ENCODE data around the gene TP73.

The TP73 gene

GRCh38 chr1:3695326-3696217 lies 43.3 kb downstream of the TP73 start:
- H3K27ac ChIP-seq (ENCODE audit: low read depth, low read length), result no peak overlapping the region
- H4K20me1 ChIP-seq (ENCODE audit: control insufficient read depth, insufficient read depth, low read depth, low read length), result no peaks in the 10 kb centered on the region; the same call in 1 of the 2 replicates
- no peaks in the 10 kb centered on the region for H3F3A ChIP-seq (ENCODE audit: control insufficient read depth, insufficient read depth)
- H3K9me2 ChIP-seq (replicated peaks; ENCODE audit: control insufficient read depth, low read length), result no peaks in the 10 kb centered on the region
- no peak for TF ChIP-seq EZH2phosphoT487 (IDR thresholded peaks at IDR 0.05; ENCODE audit: borderline replicate concordance, low read length)
- peak; percentile 89 for TF ChIP-seq CTCF (IDR thresholded peaks at IDR 0.05; ENCODE audit: low read depth, low read length, poor library complexity, severe bottlenecking)
- peak overlapping the region; percentile 20; the same call in 1 of the 2 replicates for H3K4me2 ChIP-seq (ENCODE audit: low read length)
- no peak overlapping the region for H3K4me3 ChIP-seq (ENCODE audit: low read length)
- no peaks in the 10 kb centered on the region for H3K36me3 ChIP-seq (ENCODE audit: control insufficient read depth, low read length)
- no peaks in the 10 kb centered on the region for H3K79me2 ChIP-seq (ENCODE audit: control insufficient read depth, low read length)
- H3K4me1 ChIP-seq (ENCODE audit: control insufficient read depth, low read length), result no peaks in the 10 kb centered on the region
- H3K9me3 ChIP-seq (ENCODE audit: control insufficient read depth, insufficient read depth, low read length), result no peaks in the 10 kb centered on the region
- no peaks in the 10 kb centered on the region for H3K27me3 ChIP-seq (ENCODE audit: control insufficient read depth, low read length)

GRCh38 chr1:3696689-3697088 lies 44.4 kb downstream of the TP73 start:
- no peaks in the 10 kb centered on the region for H3K9me3 ChIP-seq (ENCODE audit: control insufficient read depth, insufficient read depth, low read length)
- no peaks in the 10 kb centered on the region for H3K27me3 ChIP-seq (ENCODE audit: control insufficient read depth, low read length)
- TF ChIP-seq EZH2phosphoT487 (IDR thresholded peaks at IDR 0.05; ENCODE audit: borderline replicate concordance, low read length) (no peak), CTCF (IDR thresholded peaks at IDR 0.05; ENCODE audit: low read depth, low read length, poor library complexity, severe bottlenecking) (no peak)
- H3K4me2 ChIP-seq (ENCODE audit: low read length), result no peak overlapping the region
- no peak overlapping the region for H3K27ac ChIP-seq (ENCODE audit: low read depth, low read length)
- H3K36me3 ChIP-seq (ENCODE audit: control insufficient read depth, low read length), result no peaks in the 10 kb centered on the region
- no peaks in the 10 kb centered on the region; the same call in 1 of the 2 replicates for H4K20me1 ChIP-seq (ENCODE audit: control insufficient read depth, insufficient read depth, low read depth, low read length)
- H3K4me3 ChIP-seq (ENCODE audit: low read length), result no peak overlapping the region
- H3K9me2 ChIP-seq (replicated peaks; ENCODE audit: control insufficient read depth, low read length), result no peaks in the 10 kb centered on the region
- no peaks in the 10 kb centered on the region for H3K4me1 ChIP-seq (ENCODE audit: control insufficient read depth, low read length)
- H3F3A ChIP-seq (ENCODE audit: control insufficient read depth, insufficient read depth), result no peaks in the 10 kb centered on the region
- no peaks in the 10 kb centered on the region for H3K79me2 ChIP-seq (ENCODE audit: control insufficient read depth, low read length)

DNA sequence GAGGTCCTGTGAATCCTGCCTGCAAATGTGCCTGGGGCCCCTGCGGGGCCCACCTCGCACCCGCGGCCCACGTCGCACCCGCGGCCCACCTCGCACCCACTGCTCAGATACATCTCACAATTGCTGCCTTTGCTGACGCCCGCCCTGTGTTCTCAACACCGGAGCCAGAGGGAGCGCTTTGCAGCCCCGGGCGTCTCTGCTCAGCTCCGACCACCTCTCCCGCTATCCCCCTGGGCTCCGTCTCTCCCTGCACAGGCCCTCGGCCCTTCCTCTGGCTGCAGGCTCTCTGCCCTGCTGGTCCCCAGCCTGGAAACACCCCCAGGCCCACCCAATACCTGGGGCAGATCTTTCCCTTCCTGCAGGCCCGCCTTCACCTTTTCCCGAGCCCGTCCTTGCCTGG lies 44.8 kb downstream of the TP73 start:
- H3F3A ChIP-seq (ENCODE audit: control insufficient read depth, insufficient read depth), result no peaks in the 10 kb centered on the region
- no peaks in the 10 kb centered on the region for H3K79me2 ChIP-seq (ENCODE audit: control insufficient read depth, low read length)
- no peak overlapping the region for H3K4me2 ChIP-seq (ENCODE audit: low read length)
- no peaks in the 10 kb centered on the region for H3K36me3 ChIP-seq (ENCODE audit: control insufficient read depth, low read length)
- TF ChIP-seq EZH2phosphoT487 (IDR thresholded peaks at IDR 0.05; ENCODE audit: borderline replicate concordance, low read length) (no peak), CTCF (IDR thresholded peaks at IDR 0.05; ENCODE audit: low read depth, low read length, poor library complexity, severe bottlenecking) (no peak)
- H3K4me3 ChIP-seq (ENCODE audit: low read length), result no peak overlapping the region
- H3K9me2 ChIP-seq (replicated peaks; ENCODE audit: control insufficient read depth, low read length), result no peaks in the 10 kb centered on the region
- no peaks in the 10 kb centered on the region for H3K9me3 ChIP-seq (ENCODE audit: control insufficient read depth, insufficient read depth, low read length)
- no peak overlapping the region for H3K27ac ChIP-seq (ENCODE audit: low read depth, low read length)
- no peaks in the 10 kb centered on the region for H3K4me1 ChIP-seq (ENCODE audit: control insufficient read depth, low read length)
- H4K20me1 ChIP-seq (ENCODE audit: control insufficient read depth, insufficient read depth, low read depth, low read length), result no peaks in the 10 kb centered on the region; the same call in 1 of the 2 replicates
- no peaks in the 10 kb centered on the region for H3K27me3 ChIP-seq (ENCODE audit: control insufficient read depth, low read length)

Measured in DOHH2 (cell line).